C4-2B (cell line): ENCODE data around the gene ACSM2A.
"Not testable (repeated sequence)": the region's sequence is repeated elsewhere in the genome, so short reads cannot be mapped to it uniquely, and the experiment has no call there.

Source experiments
- H3K27ac ChIP-seq: fragments of 450-650 bp; 2 replicates; pipeline ENCODE4 v1.5.1; 2017
- CTCF ChIP-seq: fragments of 450-650 bp; conservative IDR thresholded peaks from 2 replicates; pipeline ENCODE4 v1.5.1; 2017; ENCODE audit warnings: mild to moderate bottlenecking
- ZFX ChIP-seq: fragments of 450-650 bp; IDR thresholded peaks from 2 replicates; pipeline ENCODE4 v1.6.1; 2017

Gene ACSM2A, protein sequence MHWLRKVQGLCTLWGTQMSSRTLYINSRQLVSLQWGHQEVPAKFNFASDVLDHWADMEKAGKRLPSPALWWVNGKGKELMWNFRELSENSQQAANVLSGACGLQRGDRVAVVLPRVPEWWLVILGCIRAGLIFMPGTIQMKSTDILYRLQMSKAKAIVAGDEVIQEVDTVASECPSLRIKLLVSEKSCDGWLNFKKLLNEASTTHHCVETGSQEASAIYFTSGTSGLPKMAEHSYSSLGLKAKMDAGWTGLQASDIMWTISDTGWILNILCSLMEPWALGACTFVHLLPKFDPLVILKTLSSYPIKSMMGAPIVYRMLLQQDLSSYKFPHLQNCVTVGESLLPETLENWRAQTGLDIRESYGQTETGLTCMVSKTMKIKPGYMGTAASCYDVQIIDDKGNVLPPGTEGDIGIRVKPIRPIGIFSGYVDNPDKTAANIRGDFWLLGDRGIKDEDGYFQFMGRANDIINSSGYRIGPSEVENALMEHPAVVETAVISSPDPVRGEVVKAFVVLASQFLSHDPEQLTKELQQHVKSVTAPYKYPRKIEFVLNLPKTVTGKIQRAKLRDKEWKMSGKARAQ

DNA sequence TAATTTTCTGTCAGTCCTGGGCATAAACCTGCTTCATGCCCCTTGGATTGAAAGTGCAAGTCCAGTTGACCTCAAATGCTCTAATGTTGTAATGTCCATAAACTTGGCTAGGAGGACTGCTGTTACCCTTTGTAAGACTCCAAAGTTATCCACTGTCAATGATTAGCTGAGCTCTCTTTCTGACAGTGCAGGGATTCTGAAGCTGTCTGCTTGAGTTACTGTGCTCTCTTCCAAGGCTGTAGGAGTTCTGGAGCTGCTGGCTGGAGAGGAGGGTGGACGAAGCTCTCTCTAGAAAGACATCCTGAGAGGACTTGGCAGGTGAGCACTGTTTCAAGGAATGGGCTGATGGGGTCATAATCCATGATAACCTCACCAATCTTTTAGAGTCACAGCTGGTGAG, at the start of gene ACSM2A:
Gene ACSM2A, plus strand, starts transcription at position 158 of the 400 bp plus-strand sequence. CDS start 8,594 bp downstream, outside the sequence.
- H3K27ac ChIP-seq = not testable (repeated sequence)

- no peak overlapping the region for H3K27ac ChIP-seq
- TF ChIP-seq CTCF (no peak), ZFX (no peak)
Observed at GRCh38 chr16:20402651-20403050, 48.7 kb upstream of the ACSM2A start.

- TF ChIP-seq CTCF = no peak
- TF ChIP-seq ZFX = no peak
- H3K27ac ChIP-seq = no peak within 1 kb of the TSS
Observed at GRCh38 chr16:20404637-20405036, 46.7 kb upstream of the ACSM2A start, which contains the start of gene PDILT. Gene PDILT (minus strand): TSS chr16:20404737. CDS start chr16:20399300, 5,437 bp downstream.

DNA sequence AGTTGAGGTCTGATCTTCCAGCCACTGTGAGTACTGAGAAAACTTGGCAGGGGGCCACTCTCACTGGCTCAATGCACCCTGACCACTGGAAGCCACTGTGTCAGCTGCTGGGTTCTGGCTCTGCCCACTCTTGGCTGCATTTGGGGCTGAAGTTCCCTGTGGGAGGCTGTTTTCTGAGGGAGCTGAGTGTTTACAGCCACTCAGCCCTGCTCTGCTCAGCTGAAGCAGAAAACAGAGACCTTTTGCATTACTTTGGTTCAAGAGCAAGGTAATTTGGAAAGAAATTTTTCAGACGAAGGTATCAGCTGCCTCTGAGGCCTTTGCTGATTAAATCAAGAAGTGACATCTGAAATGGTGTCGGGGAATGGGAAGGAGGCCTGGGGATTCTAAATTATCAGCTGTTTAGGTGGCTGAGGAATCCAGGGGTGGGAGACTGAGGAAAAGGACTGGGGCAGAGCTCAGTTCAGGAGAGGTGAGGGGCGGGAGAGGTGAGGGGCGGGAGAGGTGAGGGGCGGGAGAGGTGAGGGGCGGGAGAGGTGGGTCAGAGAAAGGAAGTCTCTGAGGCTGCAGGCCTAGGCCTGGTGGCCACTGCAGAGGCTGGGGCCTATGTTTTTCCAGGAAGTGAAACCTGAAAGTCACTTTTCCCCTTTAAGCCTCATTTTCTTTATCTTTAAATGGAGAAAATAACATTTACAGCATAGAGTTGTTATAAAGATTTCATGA, 41.8 kb upstream of the ACSM2A start, which contains the start of gene ACSM5:
Gene ACSM5, plus strand, starts transcription at position 137 of the 723 bp plus-strand sequence. CDS start 1,951 bp downstream, outside the sequence.
- H3K27ac ChIP-seq = no peak within 1 kb of the TSS
- TF ChIP-seq ZFX (no peak), CTCF (no peak)

DNA sequence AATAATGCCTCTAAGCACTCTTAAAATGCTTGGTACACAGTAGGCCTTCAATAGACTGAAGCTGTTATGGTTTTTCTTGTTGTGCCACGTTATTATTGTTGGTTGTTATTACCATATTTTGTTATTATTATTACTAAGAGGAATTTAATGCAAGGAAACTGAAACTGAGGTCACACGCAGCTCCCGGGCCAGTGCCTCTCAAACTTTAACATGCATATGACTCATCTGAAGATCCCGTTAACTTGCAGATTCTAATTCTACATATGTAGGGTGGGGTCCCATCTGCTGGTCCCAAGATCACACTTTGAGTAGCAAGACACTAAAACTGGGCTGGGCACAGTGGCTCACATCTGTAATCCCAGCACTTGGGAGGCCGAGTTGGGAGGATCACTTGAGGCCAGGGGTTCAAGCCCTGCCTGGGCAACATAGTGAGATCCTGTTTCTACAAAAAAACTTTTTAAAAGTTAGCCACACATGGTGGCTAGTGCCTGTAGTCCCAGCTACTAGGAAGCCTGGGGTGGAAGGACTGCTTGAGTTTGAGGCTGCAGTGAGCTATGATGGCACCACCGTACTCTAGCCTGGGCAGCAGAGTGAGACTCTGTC, 41.1 kb upstream of the ACSM2A start:
- TF ChIP-seq ZFX (no peak), CTCF (no peak)
- no peak overlapping the region for H3K27ac ChIP-seq

DNA sequence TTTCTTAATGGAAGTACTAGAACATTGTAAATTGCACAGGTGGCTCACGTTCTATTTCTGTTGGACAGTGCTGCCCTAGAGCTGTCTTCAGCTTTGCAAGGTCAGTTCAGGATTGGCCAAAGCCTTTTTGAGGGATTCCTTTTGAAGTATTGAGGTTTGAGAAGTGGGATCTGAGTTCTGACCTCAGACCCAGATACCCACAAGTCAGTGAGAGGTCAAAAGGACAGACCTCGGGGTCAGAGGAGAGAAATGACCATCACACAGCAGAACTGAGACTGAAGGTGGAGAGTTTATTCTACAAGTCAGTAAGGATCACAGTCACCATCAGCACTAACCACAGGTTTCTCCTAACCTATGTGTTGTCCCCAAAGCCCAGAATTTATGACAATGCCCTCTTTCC, 40.3 kb upstream of the ACSM2A start:
- TF ChIP-seq ZFX (no peak), CTCF (no peak)
- no peak overlapping the region for H3K27ac ChIP-seq

GRCh38 chr16:20415541-20415940, 35.8 kb upstream of the ACSM2A start:
- TF ChIP-seq ZFX (no peak), CTCF (no peak)

GRCh38 chr16:20419093-20419492, 32.2 kb upstream of the ACSM2A start:
- not testable (repeated sequence) for H3K27ac ChIP-seq

More at GRCh38 chr16:20415541-20415940, 35.8 kb upstream of the ACSM2A start:
- no peak overlapping the region for H3K27ac ChIP-seq

- not testable (repeated sequence) for H3K27ac ChIP-seq
Observed at GRCh38 chr16:20421748-20422147, 29.6 kb upstream of the ACSM2A start.

GRCh38 chr16:20423772-20424128, 27.6 kb upstream of the ACSM2A start:
- not testable (repeated sequence) for H3K27ac ChIP-seq
